Mucosa of descending colon (tissue), 3 donors: ENCODE measurements around the gene RIC8B. TPM values are rescaled to one million over a fixed set of nuclear protein-coding genes. Genes with fewer than 3 reads are reported as not detected.

Experiments
- ATAC-seq: fragments of 200-7000 bp; cut with Tn5 transposase; one replicate; pipeline ENCODE4 v1.9.1; 2020; ENCODE audit warnings: mild to moderate bottlenecking, moderate library complexity
- DNase-seq, 3 donors: peaks; one replicate each; pipeline ENCODE4 v3.0.0-alpha.2; 2020
- H3K36me3 ChIP-seq: fragments of 200-600 bp; one replicate; pipeline ENCODE4 v1.8.0; 2021; ENCODE audit warnings: low read depth, mild to moderate bottlenecking
- H3K4me1 ChIP-seq: fragments of 200-600 bp; one replicate; pipeline ENCODE4 v1.8.0; 2021; ENCODE audit warnings: low read depth, mild to moderate bottlenecking
- H3K4me3 ChIP-seq: fragments of 200-600 bp; one replicate; pipeline ENCODE4 v1.8.0; 2021; ENCODE audit warnings: mild to moderate bottlenecking
- H3K9me3 ChIP-seq: fragments of 200-600 bp; one replicate; pipeline ENCODE4 v1.8.0; 2021; ENCODE audit warnings: mild to moderate bottlenecking
- CTCF ChIP-seq: fragments of 200-600 bp; IDR thresholded peaks from one replicate; pipeline ENCODE4 v1.8.0; 2022; ENCODE audit warnings: antibody characterized with exemption, mild to moderate bottlenecking
- intact Hi-C, 2 donors: fragments of 100-400 bp; cut with DNase I in 1 of 2; cut with micrococcal nuclease in 1 of 2; formaldehyde crosslinking; loops; one replicate each; pipeline versions ENCODE4 v1.11.0 to v1.11.1; 2022; cut with DNase I, micrococcal nuclease
- total RNA-seq, 3 donors: library from RNA; stranded (reverse); fragmentation: NEBNext Ultra II Directional in 2 of 3; extraction: Animal tissue kit (Norgen Biotek cat#: 25700) in 2 of 3; gene quantifications; one replicate each; pipeline versions ENCODE4 v1.2.1 to v1.2.4, GENCODE V29; 2021 to 2023
- donor health status: DM: no; HTN: no; CAD: no; lungs with moderate emphysema.
- donor health status: DM: no; HTN: no; CAD: no.
- donor health status: DM: no; HTN: yes; CAD: no.

The RIC8B gene
- total RNA-seq, 3 donors from 2014 or later: 13.3 to 25.3 (median 15.2) TPM

GRCh38 chr12:106903241-106903945, 128.9 kb downstream of the RIC8B start:
- intact Hi-C loops: no loop called here
- no peak overlapping the region for H3K4me3 ChIP-seq
- no peak for TF ChIP-seq CTCF
- ATAC-seq (peak; percentile 100), DNase-seq (peak; percentile 87 to 95 (median 93))
- H3K36me3 ChIP-seq: no peaks in the 10 kb centered on the region
- no peaks in the 10 kb centered on the region for H3K9me3 ChIP-seq
- peaks cover 5% of the 10 kb centered on the region for H3K4me1 ChIP-seq

GRCh38 chr12:106906715-106907114, 132.2 kb downstream of the RIC8B start:
- TF ChIP-seq CTCF: no peak
- intact Hi-C loops: no loop called here

GRCh38 chr12:106907411-106907810, 132.9 kb downstream of the RIC8B start:
- no peak for DNase-seq
- Histone ChIP-seq H3K9me3 (no peaks in the 10 kb centered on the region), H3K4me3 (no peak overlapping the region), H3K36me3 (no peaks in the 10 kb centered on the region), H3K4me1 (no peaks in the 10 kb centered on the region)
- intact Hi-C loops: no loop called here
- no peak for TF ChIP-seq CTCF
- ATAC-seq: no peak

More at GRCh38 chr12:106906715-106907114, 132.2 kb downstream of the RIC8B start:
- Histone ChIP-seq H3K4me3 (no peak overlapping the region), H3K36me3 (no peaks in the 10 kb centered on the region), H3K9me3 (no peaks in the 10 kb centered on the region), H3K4me1 (no peaks in the 10 kb centered on the region)
- ATAC-seq: no peak
- no peak for DNase-seq

- no peaks in the 10 kb centered on the region for H3K36me3 ChIP-seq
- DNase-seq: no peak
- H3K4me1 ChIP-seq: no peaks in the 10 kb centered on the region
- intact Hi-C loops: no loop called here
- TF ChIP-seq CTCF: no peak
- ATAC-seq: no peak
- no peak overlapping the region for H3K4me3 ChIP-seq
- H3K9me3 ChIP-seq: no peaks in the 10 kb centered on the region
Observed at GRCh38 chr12:106907846-106908245, 133.4 kb downstream of the RIC8B start.

- intact Hi-C loops: no loop called here
- Histone ChIP-seq H3K4me3 (no peak overlapping the region), H3K36me3 (no peaks in the 10 kb centered on the region), H3K4me1 (no peaks in the 10 kb centered on the region), H3K9me3 (no peaks in the 10 kb centered on the region)
- ATAC-seq: no peak
- no peak for DNase-seq
- no peak for TF ChIP-seq CTCF
Observed at GRCh38 chr12:106908561-106908960, 134.1 kb downstream of the RIC8B start.

- DNase-seq (no peak), ATAC-seq (peak; percentile 30)
- no peaks in the 10 kb centered on the region for H3K4me1 ChIP-seq
- H3K4me3 ChIP-seq: no peak overlapping the region
- intact Hi-C loops: no loop called here
- H3K36me3 ChIP-seq: no peaks in the 10 kb centered on the region
- H3K9me3 ChIP-seq: no peaks in the 10 kb centered on the region
- no peak for TF ChIP-seq CTCF
Observed at GRCh38 chr12:106910202-106910601, 135.7 kb downstream of the RIC8B start.
